Tibial nerve (tissue), 4 donors: ENCODE results near the gene S100A4. TPM values are rescaled to one million over a fixed set of nuclear protein-coding genes. Genes with fewer than 3 reads are reported as not detected.

Experiments
- DNase-seq, 2 donors: peaks; one replicate each; pipeline ENCODE4 v3.0.0-alpha.2; 2019; ENCODE audit warnings: low spot score in 2 of 2
- H3K27ac ChIP-seq, 4 donors: fragments of 200-600 bp; sonication (generic) in 3 of 4; one replicate each; pipeline ENCODE4 v1.5.1; 2017 to 2019; ENCODE audit warnings: mild to moderate bottlenecking in 1 of 4
- H3K27me3 ChIP-seq, 2 donors: fragments of 200-600 bp; sonication (generic) in 1 of 2; one replicate each; pipeline versions ENCODE4 v1.5.1 to v1.6.0; 2017 to 2019
- H3K36me3 ChIP-seq, 3 donors: fragments of 200-600 bp; sonication (generic); one replicate each; pipeline ENCODE4 v1.5.1; 2018 to 2019
- H3K4me1 ChIP-seq, 4 donors: fragments of 200-600 bp; sonication (generic) in 3 of 4; one replicate each; pipeline ENCODE4 v1.5.1; 2017 to 2019
- H3K4me3 ChIP-seq, 4 donors: fragments of 200-600 bp; sonication (generic) in 3 of 4; one replicate each; pipeline ENCODE4 v1.5.1; 2017 to 2019; ENCODE audit warnings: mild to moderate bottlenecking in 1 of 4, moderate library complexity in 1 of 4
- H3K9me3 ChIP-seq, 4 donors: fragments of 200-600 bp; sonication (generic) in 3 of 4; one replicate each; pipeline ENCODE4 v1.5.1; 2017 to 2019
- EP300 ChIP-seq, 2 donors: sonication (generic); formaldehyde crosslinking; IDR thresholded peaks; one replicate each; pipeline ENCODE4 v1.6.1; 2017; ENCODE audit warnings: antibody characterized with exemption in 2 of 2, mild to moderate bottlenecking in 1 of 2
- POLR2A ChIP-seq, 2 donors: fragments of 450-650 bp; IDR thresholded peaks; one replicate each; pipeline ENCODE4 v1.6.1; 2017; ENCODE audit warnings: antibody characterized with exemption in 2 of 2, mild to moderate bottlenecking in 2 of 2, moderate library complexity in 2 of 2
- WGBS, 2 donors: methylation state at CpG; one replicate each; pipeline ENCODE4 v1.1.5; 2018; 5-methylcytosine and 5-hydroxymethylcytosine counted together
- total RNA-seq, 4 donors: library from RNA; depleted of rRNA; stranded (reverse); fragments of >200 nt; gene quantifications; one replicate each; pipeline ENCODE4 v1.1.0, GENCODE V29; 2016
- TF ChIP-seq, protein P1 (sequence below), 5 experiments: fragments of 200-600 bp in 3 of 5; fragments of 450-650 bp in 2 of 5; sonication (generic) in 3 of 5; IDR thresholded peaks; one replicate each; pipeline ENCODE4 v1.5.1; 2016 to 2019; ENCODE audit warnings: antibody characterized with exemption in 5 of 5, mild to moderate bottlenecking in 3 of 5, moderate library complexity in 2 of 5

Gene S100A4
- total RNA-seq, 4 donors from 2014 or later = 398 to 439 (median 420) TPM

DNA sequence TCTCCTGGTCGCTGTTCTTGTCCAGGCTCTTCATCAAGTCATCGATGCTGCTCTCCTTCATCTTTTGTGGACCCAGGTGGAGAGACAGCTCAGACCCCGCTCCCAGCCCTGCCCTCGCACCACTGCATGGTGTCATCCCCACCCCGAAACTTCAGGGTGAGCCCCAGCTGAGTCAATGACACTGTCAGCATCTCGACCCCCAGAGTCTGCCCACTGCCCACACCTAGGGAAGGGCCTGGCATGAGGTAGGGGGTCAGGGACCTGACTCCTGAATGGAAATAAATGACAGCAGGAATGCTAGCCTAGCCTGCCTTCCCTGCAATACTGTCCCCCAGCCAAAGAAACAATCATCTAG, 8.3 kb downstream of the S100A4 start:
- Histone ChIP-seq H3K27me3 (no peaks in the 10 kb centered on the region), H3K9me3 (no peaks in the 10 kb centered on the region), H3K27ac (peak overlapping the region in 2 of 4 donors; percentile 96 to 99), H3K4me1 (peaks cover 0 to 62% (median 26%) of the 10 kb centered on the region in 4 donors), H3K36me3 (no peaks in the 10 kb centered on the region), H3K4me3 (no peak overlapping the region)
- DNase-seq = no peak
- 87 to 94% methylated on average over 6 of the region's 6 CpGs for WGBS, 2 donors
- TF ChIP-seq POLR2A (IDR thresholded peaks at IDR 0.05) = no peak
- TF ChIP-seq EP300 (IDR thresholded peaks at IDR 0.05) = no peak
- TF ChIP-seq, protein P1, sequence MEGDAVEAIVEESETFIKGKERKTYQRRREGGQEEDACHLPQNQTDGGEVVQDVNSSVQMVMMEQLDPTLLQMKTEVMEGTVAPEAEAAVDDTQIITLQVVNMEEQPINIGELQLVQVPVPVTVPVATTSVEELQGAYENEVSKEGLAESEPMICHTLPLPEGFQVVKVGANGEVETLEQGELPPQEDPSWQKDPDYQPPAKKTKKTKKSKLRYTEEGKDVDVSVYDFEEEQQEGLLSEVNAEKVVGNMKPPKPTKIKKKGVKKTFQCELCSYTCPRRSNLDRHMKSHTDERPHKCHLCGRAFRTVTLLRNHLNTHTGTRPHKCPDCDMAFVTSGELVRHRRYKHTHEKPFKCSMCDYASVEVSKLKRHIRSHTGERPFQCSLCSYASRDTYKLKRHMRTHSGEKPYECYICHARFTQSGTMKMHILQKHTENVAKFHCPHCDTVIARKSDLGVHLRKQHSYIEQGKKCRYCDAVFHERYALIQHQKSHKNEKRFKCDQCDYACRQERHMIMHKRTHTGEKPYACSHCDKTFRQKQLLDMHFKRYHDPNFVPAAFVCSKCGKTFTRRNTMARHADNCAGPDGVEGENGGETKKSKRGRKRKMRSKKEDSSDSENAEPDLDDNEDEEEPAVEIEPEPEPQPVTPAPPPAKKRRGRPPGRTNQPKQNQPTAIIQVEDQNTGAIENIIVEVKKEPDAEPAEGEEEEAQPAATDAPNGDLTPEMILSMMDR (IDR thresholded peaks at IDR 0.05) = no peak

DNA sequence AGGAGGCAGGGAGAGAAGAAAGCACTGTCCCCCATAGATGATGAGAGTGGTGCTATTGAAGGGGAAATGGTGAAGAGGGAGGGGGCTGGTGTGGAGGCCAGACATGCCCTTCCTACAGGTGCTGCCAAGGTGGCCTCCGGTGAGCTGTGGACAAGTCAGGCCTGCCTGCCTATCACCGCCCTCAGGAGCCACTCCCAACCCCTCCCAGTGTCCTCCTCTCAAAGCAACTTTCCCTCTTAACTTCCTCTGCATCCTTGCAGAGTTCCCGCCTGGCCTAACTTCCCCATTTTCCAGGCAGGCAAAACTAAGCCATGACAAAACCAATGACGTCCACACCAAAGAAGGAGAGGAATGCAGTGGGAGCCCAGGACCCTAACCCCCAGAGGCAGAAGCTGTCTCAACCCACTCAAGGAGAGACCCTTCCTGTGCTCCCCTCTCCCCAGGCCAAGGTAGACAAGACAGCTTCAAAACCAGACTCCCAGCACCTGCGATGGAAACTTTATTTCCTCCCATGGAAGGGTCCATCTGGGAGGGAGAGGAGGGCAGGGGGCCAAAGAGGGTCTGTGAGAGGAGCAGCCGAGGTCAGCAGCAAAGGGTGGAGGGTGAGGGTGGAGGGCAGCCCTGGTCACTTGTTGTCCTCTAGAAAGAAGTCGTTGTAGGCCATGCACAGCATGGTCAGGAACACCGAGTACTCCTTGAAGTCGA, 8.8 kb downstream of the S100A4 start:
- Histone ChIP-seq H3K4me1 (peaks cover 0 to 62% (median 28%) of the 10 kb centered on the region in 4 donors), H3K36me3 (no peaks in the 10 kb centered on the region), H3K27ac (peak overlapping the region; percentile 96 to 100 (median 98)), H3K4me3 (peak overlapping the region; percentile 67 to 99 (median 78)), H3K27me3 (no peaks in the 10 kb centered on the region), H3K9me3 (no peaks in the 10 kb centered on the region)
- no peak for DNase-seq
- WGBS, 2 donors = 77% methylated on average over 9 of the region's 9 CpGs
- no peak for TF ChIP-seq EP300 (IDR thresholded peaks at IDR 0.05)
- TF ChIP-seq, protein P1 (IDR thresholded peaks at IDR 0.05) = no peak
- TF ChIP-seq POLR2A (IDR thresholded peaks at IDR 0.05) = no peak

DNA sequence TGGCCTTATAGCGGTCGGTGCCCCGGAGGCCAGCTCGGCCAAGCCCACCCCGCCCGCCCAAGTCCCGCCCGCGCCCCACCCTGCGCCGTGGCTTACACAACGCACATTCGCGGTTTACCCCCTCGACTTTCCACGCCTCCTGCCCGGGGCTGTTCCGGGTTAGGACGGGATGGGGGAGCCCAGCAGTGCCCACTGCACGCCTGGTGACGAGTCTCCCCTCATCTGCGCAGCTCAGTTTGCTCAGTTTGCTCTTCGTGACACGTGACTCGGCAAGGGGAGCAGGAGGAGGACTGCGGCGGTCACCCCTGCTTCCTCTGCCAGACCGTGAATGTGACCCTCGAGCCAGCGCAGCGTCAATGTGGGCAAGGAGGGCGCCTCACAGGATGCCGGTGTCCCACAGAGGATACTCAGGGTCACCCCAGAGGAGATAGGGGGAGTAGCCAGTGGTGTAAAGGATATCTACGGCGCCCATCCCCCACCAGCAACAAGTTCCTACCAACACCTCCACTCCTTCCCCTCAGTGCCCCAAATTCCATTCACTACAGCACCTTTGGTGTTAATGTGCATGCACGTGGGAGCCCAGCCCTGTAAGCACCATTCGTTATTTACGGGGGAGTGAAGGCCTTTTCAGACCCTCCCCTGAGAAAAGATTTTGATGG, 9.5 kb downstream of the S100A4 start:
- peak; percentile 83 to 84 for DNase-seq
- H3K36me3 ChIP-seq = no peaks in the 10 kb centered on the region
- no peaks in the 10 kb centered on the region for H3K9me3 ChIP-seq
- no peaks in the 10 kb centered on the region for H3K27me3 ChIP-seq
- WGBS, 2 donors = 1 to 3% methylated on average over 23 to 32 of the region's 38 CpGs
- peak overlapping the region; percentile 67 to 99 (median 78) for H3K4me3 ChIP-seq
- TF ChIP-seq EP300 (IDR thresholded peaks at IDR 0.05) (peak; percentile 40 to 94), POLR2A (IDR thresholded peaks at IDR 0.05) (peak; percentile 70 to 85)
- TF ChIP-seq, protein P1 (IDR thresholded peaks at IDR 0.05) = no peak
- H3K27ac ChIP-seq = peak overlapping the region; percentile 96 to 100 (median 98)
- H3K4me1 ChIP-seq = peaks cover 0 to 62% (median 29%) of the 10 kb centered on the region in 4 donors

DNA sequence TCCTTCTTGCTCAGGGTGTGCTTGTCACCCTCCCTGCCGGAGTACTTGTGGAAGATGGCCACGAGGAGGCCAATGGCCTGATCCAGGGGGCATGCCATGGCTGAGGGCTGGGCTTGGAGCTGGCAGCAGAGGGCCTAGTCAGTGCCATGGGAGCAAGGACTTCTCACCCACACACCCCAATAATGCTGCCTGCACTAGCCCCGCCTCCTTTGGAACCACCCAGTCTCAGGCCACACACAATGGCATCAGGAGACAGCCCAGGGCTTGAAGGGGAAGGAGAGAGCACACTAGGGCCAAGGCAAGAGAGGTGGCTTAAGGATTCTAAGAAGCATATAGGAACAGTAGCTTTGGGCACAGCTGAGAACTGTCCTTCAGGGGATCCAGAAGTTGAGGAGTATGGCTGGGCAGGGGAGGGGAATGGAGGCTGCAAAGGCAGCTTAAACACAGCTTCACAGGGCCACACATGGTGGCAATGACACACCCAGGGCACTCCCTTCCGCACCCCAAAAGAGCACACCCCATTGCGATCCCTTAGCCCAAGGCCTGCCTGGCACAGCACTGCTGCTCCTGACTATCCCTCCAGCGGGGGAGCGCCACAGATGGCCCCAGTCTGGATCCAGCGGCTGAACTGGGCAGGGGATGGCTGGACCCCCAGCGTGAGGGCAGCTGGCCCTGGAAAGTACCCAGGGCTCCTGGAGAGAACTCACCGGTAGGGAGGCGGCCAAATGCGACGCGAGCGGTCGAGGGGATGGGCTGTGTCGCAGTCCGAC, 10.2 kb downstream of the S100A4 start, which contains the start of gene S100A6:
S100A6 (minus strand) TSS at position 750 of the 770 bp plus-strand sequence; CDS start at position 98, 652 bp downstream.
- no peaks in the 10 kb centered on the region for H3K9me3 ChIP-seq
- no peaks in the 10 kb centered on the region for H3K36me3 ChIP-seq
- H3K27ac ChIP-seq = peak within 1 kb of the TSS; percentile 96 to 100 (median 98)
- TF ChIP-seq POLR2A (IDR thresholded peaks at IDR 0.05) = peak; percentile 45 to 60
- TF ChIP-seq, protein P1 (IDR thresholded peaks at IDR 0.05) = peak in 2 of 5 experiments; percentile 1 to 7
- peak in 1 of 2 donors; percentile 86 for TF ChIP-seq EP300 (IDR thresholded peaks at IDR 0.05)
- WGBS, 2 donors = 8 to 11% methylated on average over 10 to 13 of the region's 18 CpGs
- peaks cover 0 to 62% (median 27%) of the 10 kb centered on the region in 4 donors for H3K4me1 ChIP-seq
- H3K27me3 ChIP-seq = no peaks in the 10 kb centered on the region
- H3K4me3 ChIP-seq = peak within 1 kb of the TSS; percentile 67 to 99 (median 78)
- DNase-seq = peak; percentile 69 to 80
